GM19099 (cell line): ENCODE measurements around the gene PGAP3.

Experiments used
- POLR2A ChIP-seq: IDR thresholded peaks from 3 replicates; pipeline ENCODE4 v1.6.1; 2011; ENCODE audit warnings: low read depth; ENCODE audit not compliant: insufficient read length; ENCODE audit errors: extremely low read depth

Gene PGAP3

GRCh38 chr17:39704821-39705551, 17.1 kb upstream of the PGAP3 start:
- no peak for TF ChIP-seq POLR2A

DNA sequence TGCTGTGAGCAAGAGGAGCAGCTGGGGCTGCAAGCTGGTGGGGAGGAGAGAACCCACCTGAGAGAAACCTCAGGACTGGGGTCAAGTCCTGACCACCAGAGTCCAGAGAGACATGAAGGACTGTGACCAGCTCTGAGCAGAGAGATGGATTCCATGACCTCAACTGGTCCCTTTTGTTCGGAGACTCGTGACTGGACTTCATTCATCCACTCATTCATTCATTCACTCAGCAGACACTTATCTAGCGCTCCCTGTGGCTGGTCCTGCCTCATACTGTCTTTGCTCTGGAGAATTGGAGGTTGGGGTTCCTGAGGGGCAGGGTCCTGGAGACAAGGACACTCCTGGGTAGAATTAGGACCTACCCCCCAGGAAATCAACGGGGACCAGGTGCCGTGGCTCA, 16.1 kb upstream of the PGAP3 start:
- no peak for TF ChIP-seq POLR2A

DNA sequence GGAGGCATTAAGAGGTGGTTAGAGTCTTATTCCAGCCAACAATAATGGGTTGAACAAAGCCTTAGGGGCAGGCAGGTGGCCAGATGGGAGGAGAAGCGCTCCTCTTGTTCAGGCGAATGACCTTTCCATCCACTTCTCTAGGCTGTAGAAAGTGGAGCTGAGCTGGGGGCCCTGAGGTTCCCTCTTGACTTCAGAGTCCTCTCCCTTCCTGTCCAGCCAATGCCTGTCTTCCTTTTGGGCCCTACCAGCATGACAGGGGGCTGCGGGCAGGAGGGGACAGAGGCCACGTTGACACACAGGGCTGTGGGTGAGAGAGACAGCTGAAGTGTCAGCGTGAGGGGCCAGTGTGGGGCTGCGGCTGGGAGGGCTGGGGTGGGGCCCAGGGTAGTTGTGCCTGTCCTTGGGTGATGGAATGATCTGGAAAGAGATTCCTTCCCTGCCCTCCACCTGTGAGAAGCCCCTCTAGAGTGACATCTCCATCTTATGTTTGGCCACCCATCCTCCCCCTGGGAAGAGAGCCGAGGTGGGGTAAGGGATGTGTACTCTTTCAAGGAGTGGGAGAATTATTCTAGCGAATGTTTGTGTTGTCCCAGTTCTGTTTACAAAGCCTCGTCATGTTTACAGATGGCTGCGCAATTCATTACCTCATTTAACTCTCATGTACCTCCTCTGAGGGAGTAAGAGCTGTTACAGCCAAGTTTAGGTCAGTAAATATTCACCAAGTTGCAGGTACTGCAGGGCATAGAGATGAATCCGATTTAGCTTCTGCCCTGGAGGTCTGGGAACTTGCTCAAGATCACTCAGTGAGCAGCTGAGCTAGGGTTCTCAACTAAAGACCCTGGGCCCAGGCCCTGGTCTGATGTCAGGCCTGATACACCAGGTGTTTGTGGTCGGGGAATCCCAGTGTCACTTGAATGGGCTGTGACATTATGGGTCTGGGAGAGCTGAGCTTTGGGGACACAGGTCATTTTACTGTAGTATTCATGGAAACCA, 15.3 kb upstream of the PGAP3 start:
- TF ChIP-seq POLR2A: no peak

DNA sequence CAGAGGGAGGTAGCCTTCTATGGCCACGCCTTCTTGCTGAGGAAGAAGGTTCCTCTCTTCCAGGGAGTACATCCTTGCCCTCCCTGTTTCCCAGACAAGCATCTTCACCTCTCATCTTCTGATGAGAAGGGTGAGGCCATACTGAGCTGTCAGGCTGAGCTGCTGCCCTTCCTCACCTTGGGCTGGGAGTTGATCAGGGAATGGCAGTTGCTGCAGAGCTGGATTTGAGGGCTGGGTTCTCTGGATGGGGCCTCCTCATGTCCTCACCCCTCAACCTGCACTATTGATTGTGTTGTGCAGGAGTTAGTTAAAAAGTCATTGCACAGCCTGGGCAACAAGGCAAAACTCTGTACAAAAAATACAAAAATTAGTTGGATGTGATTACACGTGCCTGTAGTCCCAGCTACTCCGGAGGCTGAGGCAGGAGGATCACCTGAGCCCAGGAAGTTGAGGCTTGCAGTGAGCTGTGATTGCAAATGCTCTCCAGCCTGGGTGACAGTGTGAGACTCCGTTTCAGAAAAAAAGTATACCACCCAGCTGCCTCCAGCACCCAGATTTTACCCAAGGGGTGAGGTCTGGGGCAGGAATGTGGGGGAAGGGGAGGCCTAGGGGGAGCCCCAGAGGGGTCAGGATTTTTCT, 14.0 kb upstream of the PGAP3 start:
- TF ChIP-seq POLR2A: no peak

GRCh38 chr17:39701012-39701783, 13.3 kb upstream of the PGAP3 start:
- TF ChIP-seq POLR2A: no peak

DNA sequence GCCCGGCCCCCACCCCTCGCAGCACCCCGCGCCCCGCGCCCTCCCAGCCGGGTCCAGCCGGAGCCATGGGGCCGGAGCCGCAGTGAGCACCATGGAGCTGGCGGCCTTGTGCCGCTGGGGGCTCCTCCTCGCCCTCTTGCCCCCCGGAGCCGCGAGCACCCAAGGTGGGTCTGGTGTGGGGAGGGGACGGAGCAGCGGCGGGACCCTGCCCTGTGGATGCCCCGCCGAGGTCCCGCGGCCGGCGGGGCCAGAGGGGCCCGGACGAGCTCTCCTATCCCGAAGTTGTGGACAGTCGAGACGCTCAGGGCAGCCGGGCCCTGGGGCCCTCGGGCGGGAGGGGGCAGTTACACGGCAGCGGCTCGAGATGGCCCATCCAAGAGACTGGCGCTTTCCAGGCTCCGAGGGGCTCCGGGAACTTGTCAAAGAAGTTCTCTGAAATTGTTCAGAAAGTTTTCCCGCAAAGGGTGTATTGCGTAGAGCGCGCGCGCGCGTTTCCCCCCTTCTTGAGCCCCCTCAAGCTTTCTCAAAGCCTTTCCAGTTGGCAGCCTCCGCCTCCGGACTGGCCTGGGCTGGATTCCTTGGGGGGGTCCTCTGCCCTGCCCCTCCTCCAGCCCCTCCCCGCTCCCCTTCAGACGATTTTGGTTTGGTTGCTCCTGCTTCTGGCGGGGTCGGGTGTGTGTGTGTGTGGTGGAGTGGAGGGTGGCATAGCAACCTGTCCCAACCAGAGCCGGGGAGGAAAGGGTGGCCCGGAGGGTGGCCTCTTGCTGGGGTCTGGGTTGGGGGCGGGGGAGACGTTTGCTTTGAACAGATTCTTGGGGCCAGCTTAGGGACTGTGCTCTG, 12.5 kb upstream of the PGAP3 start:
- TF ChIP-seq POLR2A: no peak

GRCh38 chr17:39699818-39700147, 11.9 kb upstream of the PGAP3 start, which contains the start of gene ERBB2:
ERBB2 (plus strand) TSS chr17:39700064; CDS start chr17:39700239, 175 bp downstream.
- TF ChIP-seq POLR2A: no peak

GRCh38 chr17:39697961-39698360, 10.1 kb upstream of the PGAP3 start:
- TF ChIP-seq POLR2A: no peak

DNA sequence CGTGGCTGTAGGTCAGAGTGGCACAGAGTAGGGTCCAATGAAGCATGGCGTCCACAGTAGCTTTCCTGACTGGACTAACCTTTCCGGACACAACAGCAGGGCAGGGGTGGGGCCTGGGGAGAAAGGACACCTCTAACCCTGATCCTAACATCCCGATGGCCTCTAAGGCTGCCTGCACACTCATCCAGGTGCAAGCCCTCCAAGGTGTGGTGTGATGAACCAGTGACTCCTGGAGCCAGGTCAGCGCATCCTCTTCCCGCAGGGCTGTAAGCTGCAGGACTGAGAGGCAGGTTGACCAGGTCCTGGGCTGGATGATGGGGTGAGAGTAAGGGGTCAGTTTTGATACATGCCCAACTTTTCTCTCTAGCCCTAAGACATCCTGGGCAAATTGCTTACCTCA, 8.9 kb upstream of the PGAP3 start:
- no peak for TF ChIP-seq POLR2A

- no peak for TF ChIP-seq POLR2A
These were observed 7.2 kb upstream of the PGAP3 start for GRCh38 chr17:39695089-39695474.

DNA sequence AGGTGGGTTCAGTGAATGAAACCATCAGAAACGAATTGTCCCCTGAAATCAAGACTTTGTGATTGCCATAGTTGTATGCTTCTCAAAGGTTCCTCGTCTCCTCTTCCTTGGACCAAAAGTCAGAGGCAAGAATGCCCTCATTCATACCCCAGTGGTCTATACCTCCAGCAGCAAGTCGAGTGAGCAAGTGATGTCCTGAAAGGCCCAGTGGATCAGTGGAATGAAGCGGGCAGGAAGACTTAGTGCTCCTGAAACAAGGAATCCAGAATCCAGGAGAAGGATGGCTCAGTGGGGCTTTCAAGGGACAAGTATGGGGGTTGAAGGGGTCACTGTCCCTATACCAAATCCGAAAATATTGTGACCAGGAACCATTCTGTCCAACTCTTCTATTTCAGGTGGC, 6.7 kb upstream of the PGAP3 start:
- TF ChIP-seq POLR2A: no peak

DNA sequence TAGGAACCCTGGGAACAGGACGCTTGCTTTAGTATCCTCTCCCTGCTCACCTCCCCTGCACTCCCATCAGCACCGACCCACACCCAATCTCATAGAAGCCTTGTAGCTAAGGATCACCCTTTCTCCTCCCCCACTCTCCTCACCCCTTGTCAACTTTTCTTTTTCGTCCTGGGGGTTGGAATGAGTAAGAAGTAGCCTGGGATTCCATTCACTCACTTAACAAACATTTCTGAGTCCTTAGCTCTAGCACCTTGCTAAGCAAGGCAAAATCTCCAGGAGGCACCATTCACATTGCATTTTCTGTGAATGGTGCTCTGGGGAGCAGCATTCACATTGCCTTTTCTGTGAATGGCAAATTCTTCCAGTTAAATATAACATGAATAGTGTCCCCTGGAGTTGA, 1.1 kb upstream of the PGAP3 start:
- TF ChIP-seq POLR2A: no peak

DNA sequence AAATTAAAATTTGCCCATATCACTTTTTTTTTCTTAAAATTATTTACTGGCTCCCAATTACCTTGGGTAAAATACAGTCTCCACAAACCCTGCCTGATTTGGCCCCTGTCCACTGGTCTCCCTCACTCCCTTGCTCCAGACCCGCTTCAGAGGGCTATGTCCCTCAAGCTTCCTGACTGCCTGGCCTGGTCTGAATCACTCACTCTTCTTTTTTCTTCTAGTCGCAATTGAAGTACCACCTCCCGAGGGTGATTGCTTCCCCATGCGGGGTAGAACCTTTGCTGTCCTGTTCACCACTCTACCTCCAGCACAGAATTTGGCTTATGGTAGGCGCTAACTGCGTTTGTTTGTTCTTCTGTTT, 598 bp upstream of the PGAP3 start:
- TF ChIP-seq POLR2A: no peak

GRCh38 chr17:39687101-39687545, 734 bp downstream of the PGAP3 start:
- TF ChIP-seq POLR2A: no peak
